Stimulated activated CD4-positive, alpha-beta T cell treated with anti-CD3 and anti-CD28 coated beads, TNF-alpha, amount 100 ng/mL, for 24 hours (primary cell): Measurements from ENCODE around the gene CTAGE6.
"Not testable (repeated sequence)": the region's sequence is repeated elsewhere in the genome, so short reads cannot be mapped to it uniquely, and the experiment has no call there.

Experiments used
- DNase-seq, 3 experiments: peaks; one replicate each; pipeline ENCODE4 v3.0.0-alpha.2; 2020; ENCODE audit warnings: low read depth in 3 of 3

CTAGE6 gene, protein sequence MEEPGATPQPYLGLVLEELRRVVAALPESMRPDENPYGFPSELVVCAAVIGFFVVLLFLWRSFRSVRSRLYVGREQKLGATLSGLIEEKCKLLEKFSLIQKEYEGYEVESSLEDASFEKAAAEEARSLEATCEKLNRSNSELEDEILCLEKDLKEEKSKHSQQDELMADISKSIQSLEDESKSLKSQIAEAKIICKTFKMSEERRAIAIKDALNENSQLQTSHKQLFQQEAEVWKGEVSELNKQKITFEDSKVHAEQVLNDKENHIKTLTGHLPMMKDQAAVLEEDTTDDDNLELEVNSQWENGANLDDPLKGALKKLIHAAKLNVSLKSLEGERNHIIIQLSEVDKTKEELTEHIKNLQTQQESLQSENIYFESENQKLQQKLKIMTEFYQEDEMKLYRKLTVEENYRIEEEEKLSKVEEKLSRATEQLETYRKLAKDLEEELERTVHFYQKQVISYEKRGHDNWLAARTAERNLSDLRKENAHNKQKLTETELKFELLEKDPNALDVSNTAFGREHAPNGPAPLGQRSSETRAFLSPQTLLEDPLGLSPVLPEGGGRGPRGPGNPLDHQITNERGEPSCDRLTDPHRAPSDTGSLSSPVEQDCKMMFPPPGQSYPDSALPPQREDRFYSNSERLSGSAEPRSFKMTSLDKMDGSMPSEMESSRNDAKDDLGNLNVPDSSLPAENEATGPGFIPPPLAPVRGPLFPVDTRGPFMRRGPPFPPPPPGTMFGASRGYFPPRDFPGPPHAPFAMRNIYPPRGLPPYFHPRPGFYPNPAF

DNA sequence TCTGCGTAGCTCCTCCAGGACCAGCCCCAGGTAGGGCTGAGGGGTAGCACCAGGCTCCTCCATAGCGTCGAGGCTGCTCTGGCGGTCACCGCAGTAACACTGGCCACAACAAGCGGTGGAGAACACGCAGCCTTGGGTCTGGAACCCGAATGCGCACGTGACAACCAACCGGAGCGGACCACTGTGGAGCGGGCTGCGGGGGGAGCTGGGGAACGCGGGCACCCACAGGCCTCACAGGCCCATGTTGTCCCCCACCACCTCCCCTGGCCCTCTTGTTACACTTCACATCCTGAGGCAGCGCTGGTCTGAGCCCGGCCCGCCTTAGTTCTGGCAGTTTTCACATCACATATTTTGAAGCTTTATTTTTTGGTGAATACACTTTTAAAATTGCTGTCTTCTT lies at the start of gene CTAGE6:
Gene CTAGE6, minus strand, starts transcription at position 101 of the 400 bp plus-strand sequence. Its CDS starts 38 bp downstream, at position 63.
- DNase-seq = not testable (repeated sequence)

DNA sequence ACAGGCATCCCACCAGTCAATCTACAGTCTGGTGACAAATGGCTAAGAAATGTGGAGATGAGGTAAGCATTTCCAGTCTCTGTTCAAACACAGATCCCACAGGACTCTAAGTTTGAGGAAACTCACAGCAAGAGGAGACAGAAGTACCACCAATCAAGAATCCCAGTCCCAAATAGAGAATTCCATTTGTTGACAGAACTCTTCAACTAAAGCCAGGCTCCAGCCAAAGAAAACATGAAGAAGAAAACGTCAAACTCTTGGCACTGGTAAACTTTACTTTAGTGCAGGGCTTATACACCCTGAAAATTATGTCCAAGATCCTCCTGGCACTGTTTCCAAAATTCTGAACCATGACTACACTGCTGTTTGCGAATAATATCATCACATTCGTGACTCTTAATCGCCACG lies 49.2 kb upstream of the CTAGE6 start:
- not testable (repeated sequence) for DNase-seq

DNA sequence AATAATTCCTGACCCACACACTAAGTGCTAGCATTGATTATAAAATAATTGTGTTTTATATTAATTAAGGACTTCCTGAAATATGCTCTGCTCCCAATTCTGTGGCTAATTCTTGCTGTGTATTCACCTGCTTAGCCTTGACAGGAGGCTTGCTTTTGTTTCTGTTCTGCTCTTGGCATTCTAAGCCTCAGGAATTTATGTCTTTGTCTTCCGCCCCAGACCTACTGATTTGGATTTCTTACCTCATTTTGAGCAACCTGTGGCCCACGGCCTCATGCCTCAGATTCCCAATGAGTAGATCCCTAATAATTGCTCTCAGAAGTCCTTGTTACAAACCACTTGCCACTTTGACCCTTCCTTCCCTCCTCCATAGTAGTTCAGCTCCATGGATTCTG lies 40.4 kb upstream of the CTAGE6 start:
- not testable (repeated sequence) for DNase-seq

DNA sequence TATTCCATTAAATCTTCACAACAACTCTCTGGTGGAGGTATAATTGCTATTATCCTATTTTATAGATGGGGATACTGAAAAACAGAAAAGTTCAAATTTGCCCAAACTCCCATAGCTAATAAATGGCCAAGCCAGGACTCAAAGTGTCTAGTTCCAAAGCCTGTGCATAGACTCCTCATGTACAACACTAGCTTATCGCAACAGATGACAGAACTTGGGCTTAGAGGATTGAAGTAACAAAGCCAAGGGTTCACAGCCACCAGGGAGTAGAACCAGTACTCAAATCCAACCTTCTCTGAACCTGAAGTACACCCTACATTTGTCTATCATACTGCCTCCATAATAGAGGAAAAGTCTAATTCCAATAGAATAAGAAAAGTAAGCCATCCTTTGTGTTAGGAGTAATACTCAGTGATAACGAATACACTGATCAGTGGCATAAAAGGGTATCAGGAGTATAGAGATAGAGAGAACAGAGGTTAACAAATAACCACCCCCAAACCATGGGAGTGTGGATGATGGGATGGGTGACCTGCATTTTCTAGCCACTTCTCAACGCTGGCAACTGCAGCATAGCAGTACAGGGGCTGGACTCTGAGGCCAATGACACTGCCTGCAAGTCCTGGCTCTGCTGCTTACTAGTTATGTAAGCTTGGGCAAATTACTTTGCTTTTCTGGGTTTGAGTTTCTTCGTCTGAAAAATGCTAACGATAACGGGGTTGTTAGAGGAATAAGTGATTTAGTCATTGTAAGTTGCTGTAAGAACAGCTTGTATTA lies 39.8 kb upstream of the CTAGE6 start:
- not testable (repeated sequence) for DNase-seq

DNA sequence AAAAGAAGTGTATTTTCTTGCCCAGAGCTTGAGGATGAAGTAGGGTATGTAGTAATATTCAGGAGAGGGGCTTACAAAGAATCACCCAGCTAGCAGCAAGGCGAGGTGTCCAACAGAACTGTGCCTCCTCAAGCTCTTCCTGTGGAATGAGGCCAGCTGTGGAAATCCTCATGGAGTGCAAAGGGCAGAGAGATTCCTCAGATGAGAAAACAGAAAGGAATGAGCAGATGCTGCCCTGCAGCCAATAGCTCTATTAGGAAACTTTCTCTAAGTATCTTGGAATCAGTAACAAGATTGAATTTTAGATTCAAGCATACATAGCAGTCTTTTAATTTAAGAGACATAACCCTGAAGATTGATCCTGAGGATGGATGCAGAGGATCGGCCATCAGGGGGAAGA lies 38.2 kb upstream of the CTAGE6 start:
- DNase-seq = not testable (repeated sequence)

DNA sequence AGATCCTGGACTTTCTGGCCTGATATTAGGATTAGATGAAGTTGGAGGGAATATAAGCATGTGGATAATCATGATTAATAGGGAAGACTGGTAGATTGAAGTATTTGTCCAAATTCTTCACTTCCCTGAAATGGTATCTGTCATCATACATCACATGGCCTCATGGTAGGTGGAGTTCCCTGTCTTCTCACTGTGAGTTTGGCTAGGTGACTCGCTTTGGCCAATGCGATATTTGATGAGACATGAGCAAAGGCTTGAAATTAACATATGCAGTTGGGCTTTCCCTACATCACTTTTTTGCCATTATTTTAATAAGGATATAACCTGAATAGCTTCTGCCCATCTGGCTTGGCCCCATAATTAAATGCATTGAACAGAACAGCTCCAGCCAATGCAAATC lies 35.1 kb upstream of the CTAGE6 start:
- peak in 1 of 3 experiments; percentile 10 for DNase-seq

DNA sequence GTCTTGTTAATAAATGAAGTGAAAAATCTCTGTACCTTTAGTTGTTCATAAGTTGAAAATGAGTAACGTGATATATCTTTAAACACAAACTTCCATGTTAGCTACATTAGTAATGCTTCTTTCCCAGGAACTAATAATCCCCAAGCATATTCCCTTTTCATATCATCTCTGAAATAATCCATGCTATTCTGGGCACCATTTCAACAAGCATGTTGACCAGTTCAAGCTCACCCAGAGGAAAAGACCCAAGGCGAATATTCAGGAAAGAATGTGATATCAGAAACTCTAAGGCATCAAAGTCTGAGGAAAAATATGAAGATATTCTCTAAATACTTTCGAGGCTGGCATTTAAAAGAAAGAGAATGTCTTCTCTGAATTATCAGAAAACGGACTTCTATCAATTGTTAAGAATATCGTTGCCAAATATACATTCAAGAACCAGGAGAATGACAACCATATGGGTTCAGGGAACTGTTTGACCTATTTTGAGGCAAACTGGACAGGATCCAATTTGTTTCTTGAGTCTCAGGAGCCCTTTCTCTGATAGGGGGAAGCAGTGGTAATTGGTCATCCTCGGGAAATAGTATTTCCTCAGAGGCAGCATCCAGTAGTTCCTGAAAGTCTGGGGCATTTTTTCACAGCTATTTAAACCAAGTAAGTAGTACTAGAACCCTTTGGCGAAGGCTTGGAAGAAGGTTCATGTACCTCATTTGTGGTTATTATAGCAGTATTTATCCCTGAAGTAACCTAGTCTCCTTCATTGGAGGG lies 28.1 kb upstream of the CTAGE6 start:
- not testable (repeated sequence) for DNase-seq

DNA sequence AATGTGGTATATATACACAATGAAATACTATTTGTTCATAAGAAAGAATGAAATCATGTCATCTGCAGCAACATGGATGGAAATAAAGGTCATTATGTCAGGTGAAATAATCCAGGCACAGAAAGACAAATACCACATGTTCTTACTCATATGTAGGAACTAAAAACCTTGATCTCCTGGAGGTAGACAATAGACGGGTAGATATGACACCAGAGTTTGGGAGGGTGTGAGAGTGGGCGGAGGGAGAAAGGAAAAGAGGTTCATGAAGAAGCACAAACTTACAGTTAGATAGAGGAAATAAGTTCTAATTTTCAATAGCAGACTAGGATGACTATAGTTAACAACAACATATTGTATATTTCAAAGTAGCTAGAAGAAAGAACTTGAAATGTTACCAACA lies 22.1 kb upstream of the CTAGE6 start:
- peak in 1 of 3 experiments; percentile 0 for DNase-seq

DNA sequence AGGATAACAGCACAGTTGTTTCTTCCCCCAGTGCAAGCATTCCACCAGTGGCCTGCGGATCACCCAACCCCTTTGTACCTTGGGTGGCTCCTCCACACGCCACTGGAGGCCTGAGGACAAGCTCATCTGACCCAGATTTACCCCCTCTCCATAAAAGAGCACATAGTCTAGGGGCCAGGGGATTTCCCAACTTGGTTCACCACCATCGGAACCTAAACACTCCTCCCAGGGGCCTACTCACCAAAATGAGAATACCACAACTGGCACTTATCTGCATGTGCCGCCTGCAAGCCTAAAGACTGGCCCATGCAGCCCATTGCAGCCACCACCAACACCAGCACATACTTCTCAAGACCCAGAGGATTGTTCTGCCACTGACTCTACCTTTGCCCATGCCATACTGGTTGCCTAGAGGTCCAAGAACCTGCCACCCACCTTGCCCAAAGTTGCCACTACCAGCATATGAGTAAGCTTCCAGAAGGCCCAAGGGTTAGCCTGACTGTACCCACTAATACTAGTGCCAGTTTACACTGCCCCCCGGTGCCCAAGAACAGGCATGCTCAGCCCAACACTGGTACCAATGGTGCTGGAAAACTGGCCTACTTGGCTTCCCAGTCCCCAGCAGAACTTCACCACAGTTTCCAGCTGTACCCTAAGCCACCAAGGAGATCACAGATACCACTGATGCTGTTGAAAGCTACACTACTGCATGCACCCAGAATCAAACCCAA lies 15.4 kb upstream of the CTAGE6 start:
- not testable (repeated sequence) for DNase-seq

DNA sequence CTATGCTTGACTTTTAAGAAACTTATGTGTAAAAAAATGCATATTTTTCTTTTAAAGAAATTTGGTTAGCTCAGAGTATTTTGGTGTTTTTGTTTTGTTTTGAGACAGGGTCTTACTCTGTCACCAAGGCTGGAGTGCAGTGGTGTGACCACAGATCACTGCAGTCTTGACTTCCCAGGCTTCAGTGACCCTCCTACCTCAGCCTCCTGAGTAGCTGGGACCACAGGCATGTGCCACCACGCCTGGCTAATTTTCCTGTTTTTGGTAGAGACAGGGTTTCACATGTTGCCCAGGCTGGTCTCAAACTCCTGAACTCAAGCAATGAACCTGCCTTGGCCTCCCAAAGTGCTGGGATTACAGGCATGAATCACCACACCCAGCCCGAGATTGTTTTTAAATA lies 10.0 kb upstream of the CTAGE6 start:
- DNase-seq = not testable (repeated sequence)

DNA sequence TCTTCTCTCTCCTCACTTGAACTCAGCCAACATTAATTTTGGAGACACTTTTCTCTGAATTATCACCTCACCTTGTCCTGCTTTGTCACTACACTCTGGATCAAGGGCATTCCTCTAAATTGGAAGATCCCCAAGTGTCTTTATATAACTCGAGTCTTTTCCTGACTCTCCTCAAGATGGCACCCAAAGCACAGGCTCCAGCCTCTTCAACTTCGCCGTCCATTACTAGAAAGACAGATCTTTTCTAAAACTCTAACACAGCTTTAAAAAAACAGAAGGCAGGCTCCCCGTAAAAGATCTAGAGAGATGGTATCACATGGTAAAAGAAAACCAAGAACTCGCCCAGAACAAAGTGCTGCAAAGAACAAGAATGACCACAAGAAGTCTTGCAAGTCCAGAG lies 8.2 kb upstream of the CTAGE6 start:
- not testable (repeated sequence) for DNase-seq

DNA sequence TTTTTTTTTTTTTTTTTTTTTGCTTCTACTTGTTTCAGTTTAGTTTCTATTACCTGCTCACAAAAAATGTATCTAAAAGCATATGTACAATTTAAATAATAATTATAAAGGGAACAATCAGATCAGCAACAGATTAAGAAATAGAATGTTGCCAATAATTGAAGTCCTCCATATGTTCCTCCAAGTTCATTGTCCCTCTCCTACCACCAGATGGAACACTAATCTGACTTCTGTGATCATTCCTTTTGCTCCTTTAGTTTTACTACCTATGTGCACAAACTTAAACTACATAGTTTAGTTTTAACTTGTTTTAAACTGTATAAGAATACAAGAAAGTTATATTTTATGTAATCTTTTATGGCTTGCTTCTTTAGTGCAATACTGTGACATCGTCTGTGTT lies 5.6 kb upstream of the CTAGE6 start:
- DNase-seq = not testable (repeated sequence)

DNA sequence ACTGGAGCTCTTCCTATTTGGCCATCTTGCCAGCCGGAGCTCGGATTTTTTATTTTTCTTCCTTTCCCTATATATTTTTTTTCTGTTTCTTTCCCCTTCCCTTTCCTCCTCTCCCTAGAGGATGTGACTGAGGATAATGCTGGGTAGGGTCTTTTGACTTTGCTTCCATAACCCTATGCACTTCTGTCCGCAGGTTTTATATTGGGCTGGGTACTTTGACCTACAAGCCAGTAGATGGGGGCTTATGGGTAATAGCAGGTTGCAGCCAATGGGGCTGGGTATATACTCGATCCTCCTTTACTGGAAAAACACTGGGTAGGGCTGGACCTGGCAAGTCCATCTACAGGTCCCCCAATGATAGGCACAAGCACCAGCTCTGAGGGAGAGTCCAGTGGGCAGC lies 12.2 kb downstream of the CTAGE6 start:
- not testable (repeated sequence) for DNase-seq

DNA sequence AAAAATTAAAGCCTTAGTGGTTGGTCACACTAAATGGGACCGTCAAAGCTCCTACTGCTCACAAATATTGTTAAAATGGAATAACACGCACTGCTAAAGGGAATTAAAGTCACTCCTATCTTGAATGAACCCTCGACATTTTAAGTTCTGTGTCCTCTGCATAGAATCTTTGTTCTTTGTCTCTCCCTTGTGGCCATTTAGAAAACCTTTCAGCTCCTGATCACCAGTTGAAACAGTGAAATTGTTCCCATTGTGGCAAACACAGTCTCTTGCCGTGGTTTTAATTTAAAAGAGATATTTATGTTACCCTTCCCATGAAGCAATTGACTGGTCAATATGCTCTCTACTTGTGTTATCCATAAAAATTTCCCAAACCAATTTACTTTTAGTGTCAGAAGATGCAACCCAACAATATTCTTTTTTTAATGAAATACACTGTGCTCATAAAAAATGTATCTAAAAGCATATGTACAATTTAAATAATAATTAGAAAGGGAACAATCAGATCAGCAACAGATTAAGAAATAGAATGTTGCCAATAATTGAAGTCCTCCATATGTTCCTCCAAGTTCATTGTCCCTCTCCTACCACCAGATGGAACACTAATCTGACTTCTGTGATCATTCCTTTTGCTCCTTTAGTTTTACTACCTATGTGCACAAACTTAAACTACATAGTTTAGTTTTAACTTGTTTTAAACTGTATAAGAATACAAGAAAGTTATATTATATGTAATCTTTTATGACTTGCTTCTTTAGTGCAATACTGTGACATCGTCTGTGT lies 20.3 kb downstream of the CTAGE6 start:
- not testable (repeated sequence) for DNase-seq

DNA sequence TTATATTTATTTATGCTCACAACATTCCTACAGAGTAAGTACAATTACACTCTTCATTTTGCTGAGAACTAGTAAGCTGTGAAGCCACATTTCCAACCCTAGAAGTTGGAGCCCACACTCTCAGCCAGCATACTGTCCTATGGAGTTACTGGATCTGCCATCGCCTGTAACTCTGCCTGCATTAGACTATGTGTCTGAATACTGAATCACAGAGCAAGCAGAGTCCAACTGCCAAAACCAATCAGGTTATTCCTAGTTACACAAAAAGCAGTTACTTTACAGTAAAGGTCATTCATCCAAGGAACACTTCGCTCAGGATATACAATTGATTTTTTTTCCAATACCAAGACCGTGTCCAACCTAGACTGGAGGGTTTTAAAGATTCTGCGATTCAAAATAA lies 21.5 kb downstream of the CTAGE6 start:
- no peak for DNase-seq

DNA sequence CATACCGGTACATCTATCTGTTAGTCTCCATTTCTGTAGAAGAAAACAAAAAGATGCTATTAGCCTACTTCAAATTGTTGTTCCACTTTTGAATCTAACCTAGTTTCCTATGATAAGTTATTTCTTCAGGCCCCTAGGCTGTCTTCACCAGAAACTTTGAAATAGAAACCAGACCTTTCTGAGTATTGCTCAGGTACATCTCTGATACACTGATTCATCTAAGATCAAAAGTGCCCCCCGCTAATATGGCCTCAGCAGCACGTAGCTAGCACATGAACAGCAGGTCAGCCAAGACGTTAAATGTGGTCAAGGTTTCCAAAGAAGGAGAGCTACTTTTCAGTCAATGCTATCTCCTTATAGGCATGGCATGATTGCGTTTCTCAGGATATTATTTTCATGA lies 23.6 kb downstream of the CTAGE6 start:
- no peak for DNase-seq

DNA sequence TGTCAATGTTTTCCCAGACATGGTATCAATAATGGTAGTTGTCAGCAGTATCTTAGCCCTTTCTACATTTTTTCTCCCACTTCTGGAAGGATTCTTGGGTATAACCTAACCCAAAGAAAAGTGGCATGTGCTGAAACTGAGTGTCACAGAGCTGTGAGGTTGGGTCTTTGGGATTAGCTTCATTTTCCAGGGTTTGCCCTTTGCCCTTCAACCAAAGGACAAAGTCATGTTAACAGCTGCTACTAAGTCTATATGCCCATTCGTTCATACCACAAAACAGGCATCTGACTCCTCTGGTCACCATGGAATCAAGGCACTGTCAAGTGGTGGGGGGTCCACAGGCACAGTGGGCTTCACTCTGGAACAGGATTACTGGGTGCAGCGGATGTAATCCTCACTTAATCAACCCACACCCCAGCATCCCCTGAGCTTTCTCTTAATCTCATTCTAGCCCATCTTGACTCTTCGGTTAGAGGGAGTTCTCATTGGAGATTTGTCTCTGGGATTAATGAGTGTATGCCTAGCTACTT lies 29.1 kb downstream of the CTAGE6 start:
- DNase-seq = no peak

DNA sequence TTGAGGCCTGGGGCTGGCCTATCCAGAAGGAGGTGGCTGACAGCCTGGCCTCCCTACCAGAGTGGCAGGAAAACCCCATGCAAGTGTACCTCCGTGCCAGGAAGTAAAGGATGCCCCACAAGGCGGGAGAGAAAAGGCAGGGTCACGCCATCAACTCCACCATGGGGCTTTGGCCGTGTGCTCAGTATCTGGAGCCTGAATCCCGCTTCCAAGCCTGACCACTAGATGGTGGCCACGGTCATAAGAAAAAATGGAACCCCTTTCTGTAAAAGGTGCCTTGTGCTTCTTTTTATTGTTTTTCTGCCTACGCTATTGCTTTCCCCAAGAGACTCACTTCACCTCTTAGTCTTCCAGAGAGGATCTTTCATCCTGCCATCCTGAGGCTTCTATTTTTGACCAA lies 29.9 kb downstream of the CTAGE6 start:
- not testable (repeated sequence) for DNase-seq

DNA sequence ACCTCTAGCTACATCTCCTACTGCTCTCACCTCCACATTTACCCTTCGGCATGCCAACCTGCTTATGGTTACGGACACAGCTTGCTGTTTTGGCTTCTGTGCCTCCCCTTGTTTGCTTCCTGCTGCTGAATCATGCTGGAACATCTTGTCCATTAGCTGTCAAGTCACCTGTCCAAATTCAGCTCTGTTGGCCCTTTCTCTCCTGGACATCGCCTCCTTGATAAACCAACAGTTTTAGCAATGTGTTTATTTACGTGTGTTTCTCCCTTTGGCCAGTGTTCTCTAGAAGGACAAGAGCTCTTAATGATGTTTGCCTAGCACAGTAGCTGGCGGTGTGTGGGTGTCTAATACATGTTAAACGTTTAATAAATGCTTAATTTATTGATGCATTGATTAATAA lies 31.4 kb downstream of the CTAGE6 start:
- DNase-seq = not testable (repeated sequence)

DNA sequence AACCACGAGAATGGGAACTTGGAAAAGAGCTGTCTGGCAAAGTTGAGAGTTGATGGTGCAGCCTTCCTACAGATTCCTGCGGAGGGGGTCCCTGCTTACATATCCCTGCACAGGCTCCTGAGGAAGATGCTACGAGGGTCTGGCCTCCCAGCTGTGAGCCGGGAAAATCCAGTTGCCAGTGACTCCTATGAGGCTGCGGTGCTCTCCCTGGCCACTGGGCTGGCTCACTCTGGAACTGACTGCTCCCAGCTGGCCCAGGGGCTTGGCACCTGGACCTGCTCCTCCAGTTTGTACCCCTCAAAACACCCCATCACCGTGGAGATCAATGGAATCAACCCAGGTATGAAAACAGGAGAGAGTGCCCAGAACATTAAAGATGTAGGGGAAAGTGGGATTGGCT lies 37.2 kb downstream of the CTAGE6 start:
- not testable (repeated sequence) for DNase-seq
